Fibroblast of peridontal ligament (primary cell): ENCODE measurements around the gene NKX3-2.

ENCODE experiments used
- DNase-seq: peaks from one replicate; pipeline ENCODE4 v3.0.0-alpha.2; 2010; ENCODE audit errors: extremely low read depth

Gene NKX3-2

GRCh38 chr4:13531625-13531998, 12.7 kb downstream of the NKX3-2 start:
- no peak for DNase-seq

GRCh38 chr4:13530823-13531624, 13.3 kb downstream of the NKX3-2 start:
- DNase-seq = no peak

- no peak for DNase-seq
Observed at GRCh38 chr4:13529128-13529919, 15.0 kb downstream of the NKX3-2 start.

- no peak for DNase-seq
Observed at GRCh38 chr4:13528821-13529127, 15.5 kb downstream of the NKX3-2 start.

GRCh38 chr4:13527981-13528820, 16.1 kb downstream of the NKX3-2 start:
- DNase-seq = no peak

- DNase-seq = no peak
Observed at GRCh38 chr4:13527192-13527980, 16.9 kb downstream of the NKX3-2 start.

GRCh38 chr4:13526658-13527057, 17.6 kb downstream of the NKX3-2 start:
- no peak for DNase-seq

- no peak for DNase-seq
Observed at GRCh38 chr4:13525606-13526281, 18.6 kb downstream of the NKX3-2 start.

- DNase-seq = no peak
Observed at GRCh38 chr4:13524504-13525243, 19.6 kb downstream of the NKX3-2 start.

- no peak for DNase-seq
Observed at GRCh38 chr4:13523591-13524503, 20.5 kb downstream of the NKX3-2 start.

- no peak for DNase-seq
Observed at GRCh38 chr4:13523105-13523477, 21.2 kb downstream of the NKX3-2 start.

- DNase-seq = no peak
Observed at GRCh38 chr4:13522282-13523104, 21.8 kb downstream of the NKX3-2 start.

GRCh38 chr4:13521047-13521446, 23.3 kb downstream of the NKX3-2 start:
- DNase-seq = no peak

GRCh38 chr4:13516315-13516860, 27.9 kb downstream of the NKX3-2 start:
- DNase-seq = no peak

GRCh38 chr4:13515268-13515667, 29.0 kb downstream of the NKX3-2 start:
- no peak for DNase-seq

GRCh38 chr4:13514722-13515121, 29.6 kb downstream of the NKX3-2 start:
- DNase-seq = no peak

GRCh38 chr4:13511101-13511500, 33.2 kb downstream of the NKX3-2 start:
- DNase-seq = no peak

- DNase-seq = no peak
Observed at GRCh38 chr4:13509442-13509841, 34.9 kb downstream of the NKX3-2 start.
